Stimulated activated naive CD8-positive, alpha-beta T cell treated with anti-CD3 and anti-CD28 coated beads, Interleukin-15, Interleukin-2, amounts not matched to agents 100 ng/mL and 50 ng/mL, for 24 hours (primary cell): ENCODE results near the gene TTC29.

Experiments used
- H3K27ac Mint-ChIP-seq: one replicate; pipeline ENCODE4 v1.8.0; 2021; ENCODE audit warnings: mild to moderate bottlenecking, mixed read lengths
- H3K27me3 Mint-ChIP-seq: one replicate; pipeline ENCODE4 v1.8.0; 2021; ENCODE audit warnings: mixed read lengths
- H3K36me3 Mint-ChIP-seq: one replicate; pipeline ENCODE4 v1.8.0; 2021; ENCODE audit warnings: low read depth, mixed read lengths
- H3K4me1 Mint-ChIP-seq: one replicate; pipeline ENCODE4 v1.8.0; 2021; ENCODE audit warnings: low read depth, mixed read lengths
- H3K4me3 Mint-ChIP-seq: one replicate; pipeline ENCODE4 v1.8.0; 2021; ENCODE audit warnings: mild to moderate bottlenecking, mixed read lengths
- H3K9me3 Mint-ChIP-seq: one replicate; pipeline ENCODE4 v1.8.0; 2021; ENCODE audit warnings: mixed read lengths

Gene TTC29, protein sequence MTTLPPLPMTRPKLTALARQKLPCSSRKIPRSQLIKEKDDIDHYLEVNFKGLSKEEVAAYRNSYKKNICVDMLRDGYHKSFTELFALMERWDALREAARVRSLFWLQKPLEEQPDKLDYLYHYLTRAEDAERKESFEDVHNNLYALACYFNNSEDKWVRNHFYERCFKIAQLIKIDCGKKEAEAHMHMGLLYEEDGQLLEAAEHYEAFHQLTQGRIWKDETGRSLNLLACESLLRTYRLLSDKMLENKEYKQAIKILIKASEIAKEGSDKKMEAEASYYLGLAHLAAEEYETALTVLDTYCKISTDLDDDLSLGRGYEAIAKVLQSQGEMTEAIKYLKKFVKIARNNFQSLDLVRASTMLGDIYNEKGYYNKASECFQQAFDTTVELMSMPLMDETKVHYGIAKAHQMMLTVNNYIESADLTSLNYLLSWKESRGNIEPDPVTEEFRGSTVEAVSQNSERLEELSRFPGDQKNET

DNA sequence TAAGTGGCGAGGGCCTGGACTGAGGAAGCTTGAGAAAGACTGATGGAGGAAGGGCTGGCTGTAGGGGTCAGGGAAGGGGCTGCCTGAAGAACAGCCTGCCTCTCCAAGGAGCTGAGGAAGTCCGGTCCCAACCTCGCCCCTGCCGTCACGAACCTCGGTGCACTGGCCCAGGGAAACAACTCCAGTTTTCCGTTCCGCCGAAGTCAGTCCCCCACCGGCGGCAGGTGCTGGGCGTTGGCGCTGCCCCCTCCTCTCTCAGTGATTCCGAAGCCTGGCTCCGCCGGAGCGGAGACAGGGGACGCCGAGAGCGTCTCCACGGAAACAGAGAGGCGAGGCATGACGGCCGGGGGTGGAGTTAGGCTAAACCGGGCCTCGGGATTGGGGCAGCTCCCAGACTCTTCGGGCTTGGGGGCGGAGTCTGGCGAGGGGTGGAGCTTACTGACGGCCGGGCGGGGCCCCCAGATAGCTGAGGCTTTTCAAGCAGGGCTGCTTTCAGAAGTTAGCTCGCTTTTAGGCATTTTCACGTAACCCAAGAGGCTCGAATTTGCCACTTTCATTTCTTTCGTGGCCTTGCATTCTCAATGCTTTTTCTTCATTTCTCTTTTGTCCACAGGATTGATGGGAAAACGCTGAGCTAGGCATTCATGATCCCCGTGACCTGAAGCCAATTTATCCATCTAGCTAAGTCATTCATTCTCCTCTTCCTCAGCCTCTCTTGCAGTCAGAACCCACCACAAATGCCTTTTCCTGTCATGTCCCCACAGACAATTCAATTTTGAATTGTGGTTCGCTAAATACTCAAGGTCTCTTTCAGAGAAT lies at the start of gene TTC29:
TTC29 (minus strand) TSS at position 309 of the 819 bp plus-strand sequence. CDS start 5,969 bp downstream, outside the sequence.
- no peak within 1 kb of the TSS for H3K27ac Mint-ChIP-seq
- no peaks in the 10 kb centered on the region for H3K36me3 Mint-ChIP-seq

GRCh38 chr4:146981651-146982050 lies 36.0 kb upstream of the TTC29 start:
- H3K27me3 Mint-ChIP-seq = no peaks in the 10 kb centered on the region
- H3K9me3 Mint-ChIP-seq = no peaks in the 10 kb centered on the region
- no peak overlapping the region for H3K27ac Mint-ChIP-seq
- no peaks in the 10 kb centered on the region for H3K4me1 Mint-ChIP-seq
- no peak overlapping the region for H3K4me3 Mint-ChIP-seq
- no peaks in the 10 kb centered on the region for H3K36me3 Mint-ChIP-seq

More for the DNA sequence above, at the start of gene TTC29:
- peaks cover 16% of the 10 kb centered on the region for H3K27me3 Mint-ChIP-seq
- peaks cover 22% of the 10 kb centered on the region for H3K4me1 Mint-ChIP-seq
- no peaks in the 10 kb centered on the region for H3K9me3 Mint-ChIP-seq
- H3K4me3 Mint-ChIP-seq = peak within 1 kb of the TSS; percentile 83

DNA sequence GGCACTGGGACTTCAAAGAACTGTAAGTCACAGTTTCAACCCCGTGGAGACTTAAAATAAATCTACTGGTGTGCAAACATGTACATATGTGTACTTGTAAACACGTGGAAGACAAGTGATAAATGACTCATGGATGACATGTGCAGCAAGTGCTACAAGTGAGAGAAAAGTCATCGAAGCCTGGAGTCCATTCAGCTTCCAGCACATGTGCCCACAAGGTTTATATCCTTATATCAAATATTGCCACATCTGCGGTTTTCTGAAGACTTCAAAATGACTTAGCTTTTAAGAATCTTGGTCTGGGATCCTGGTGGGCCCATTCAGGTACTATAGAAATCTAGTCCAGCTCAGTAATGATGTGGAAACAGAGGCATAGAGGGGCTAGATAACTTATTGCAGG lies 33.0 kb upstream of the TTC29 start:
- Mint-ChIP-seq H3K27ac (no peak overlapping the region), H3K4me1 (no peaks in the 10 kb centered on the region), H3K9me3 (no peaks in the 10 kb centered on the region), H3K27me3 (peaks cover 3% of the 10 kb centered on the region), H3K36me3 (no peaks in the 10 kb centered on the region), H3K4me3 (no peak overlapping the region)

DNA sequence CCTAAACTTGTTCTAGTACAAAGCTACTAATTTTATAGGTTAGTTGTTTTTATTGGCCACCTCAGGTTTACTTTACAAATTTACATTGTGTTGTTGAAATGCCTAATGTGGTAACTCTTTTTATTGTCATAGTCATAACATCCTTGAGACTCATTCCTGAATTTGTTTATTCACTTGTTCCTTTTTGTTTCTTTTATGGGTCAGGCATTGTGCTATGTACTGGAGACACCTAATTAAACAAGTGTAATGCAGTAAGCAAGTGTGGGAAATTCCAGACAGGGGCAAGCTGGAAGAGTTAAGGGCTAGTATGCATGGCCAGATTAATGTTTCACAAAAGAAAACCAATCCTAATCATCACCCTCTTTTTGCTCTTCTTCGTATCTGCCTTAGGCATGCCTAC lies 30.5 kb upstream of the TTC29 start:
- Mint-ChIP-seq H3K4me1 (no peaks in the 10 kb centered on the region), H3K4me3 (no peak overlapping the region), H3K36me3 (no peaks in the 10 kb centered on the region), H3K9me3 (no peaks in the 10 kb centered on the region), H3K27me3 (peaks cover 9% of the 10 kb centered on the region), H3K27ac (no peak overlapping the region)

GRCh38 chr4:146975527-146975926 lies 29.9 kb upstream of the TTC29 start:
- Mint-ChIP-seq H3K9me3 (no peaks in the 10 kb centered on the region), H3K36me3 (no peaks in the 10 kb centered on the region), H3K27ac (no peak overlapping the region), H3K4me3 (no peak overlapping the region), H3K27me3 (peaks cover 9% of the 10 kb centered on the region), H3K4me1 (no peaks in the 10 kb centered on the region)

DNA sequence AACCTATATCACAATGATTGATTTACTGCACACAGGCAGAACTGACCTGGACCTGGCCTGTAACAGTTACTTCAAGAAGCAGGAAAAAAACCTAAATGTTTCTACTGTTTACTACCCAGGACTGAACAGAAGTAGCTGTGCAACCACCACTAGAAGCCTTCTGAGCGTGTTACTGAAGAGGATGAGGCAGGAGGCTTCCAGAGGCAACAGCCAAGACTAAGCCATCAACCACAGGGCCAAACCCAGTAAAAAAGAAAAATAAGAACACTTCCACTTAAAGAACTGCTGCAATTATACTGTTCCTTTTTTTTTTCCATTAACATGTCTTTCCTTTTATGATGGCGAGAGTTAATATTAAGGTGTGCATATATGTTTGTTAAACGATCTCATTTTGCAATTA lies 29.4 kb upstream of the TTC29 start:
- Mint-ChIP-seq H3K4me1 (no peaks in the 10 kb centered on the region), H3K36me3 (no peaks in the 10 kb centered on the region), H3K27ac (no peak overlapping the region), H3K9me3 (no peaks in the 10 kb centered on the region), H3K27me3 (peaks cover 9% of the 10 kb centered on the region), H3K4me3 (no peak overlapping the region)

- H3K4me3 Mint-ChIP-seq = no peak overlapping the region
- H3K4me1 Mint-ChIP-seq = no peaks in the 10 kb centered on the region
- H3K9me3 Mint-ChIP-seq = no peaks in the 10 kb centered on the region
- no peak overlapping the region for H3K27ac Mint-ChIP-seq
- H3K36me3 Mint-ChIP-seq = no peaks in the 10 kb centered on the region
- H3K27me3 Mint-ChIP-seq = peaks cover 20% of the 10 kb centered on the region
Measured at GRCh38 chr4:146972036-146972435, 26.4 kb upstream of the TTC29 start.

GRCh38 chr4:146969126-146969525 lies 23.5 kb upstream of the TTC29 start:
- H3K4me3 Mint-ChIP-seq = no peak overlapping the region
- H3K9me3 Mint-ChIP-seq = no peaks in the 10 kb centered on the region
- H3K36me3 Mint-ChIP-seq = no peaks in the 10 kb centered on the region
- no peaks in the 10 kb centered on the region for H3K4me1 Mint-ChIP-seq
- no peak overlapping the region for H3K27ac Mint-ChIP-seq
- peaks cover 17% of the 10 kb centered on the region for H3K27me3 Mint-ChIP-seq

DNA sequence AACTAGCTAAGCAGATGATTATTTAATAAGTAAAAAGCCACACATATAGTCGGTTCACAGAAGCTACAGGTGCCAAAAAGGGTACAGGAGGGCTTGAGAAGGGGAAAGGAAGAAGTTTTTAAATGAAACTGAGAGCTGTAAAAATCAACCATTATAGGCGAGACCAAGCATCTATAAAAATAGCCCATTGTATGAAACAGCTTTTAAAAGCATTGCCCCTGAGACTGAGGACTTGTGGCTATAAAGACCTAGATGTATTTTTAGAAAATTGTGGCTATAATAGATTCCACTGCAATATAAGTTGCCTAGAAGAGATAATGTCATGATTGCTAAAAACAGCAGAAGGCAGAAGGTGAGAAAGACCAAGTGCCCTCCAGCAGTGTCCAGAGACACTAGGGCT lies 15.0 kb upstream of the TTC29 start:
- H3K36me3 Mint-ChIP-seq = no peaks in the 10 kb centered on the region
- H3K27ac Mint-ChIP-seq = no peak overlapping the region
- H3K4me1 Mint-ChIP-seq = no peaks in the 10 kb centered on the region
- H3K4me3 Mint-ChIP-seq = no peak overlapping the region
- no peaks in the 10 kb centered on the region for H3K9me3 Mint-ChIP-seq
- peaks cover 11% of the 10 kb centered on the region for H3K27me3 Mint-ChIP-seq

DNA sequence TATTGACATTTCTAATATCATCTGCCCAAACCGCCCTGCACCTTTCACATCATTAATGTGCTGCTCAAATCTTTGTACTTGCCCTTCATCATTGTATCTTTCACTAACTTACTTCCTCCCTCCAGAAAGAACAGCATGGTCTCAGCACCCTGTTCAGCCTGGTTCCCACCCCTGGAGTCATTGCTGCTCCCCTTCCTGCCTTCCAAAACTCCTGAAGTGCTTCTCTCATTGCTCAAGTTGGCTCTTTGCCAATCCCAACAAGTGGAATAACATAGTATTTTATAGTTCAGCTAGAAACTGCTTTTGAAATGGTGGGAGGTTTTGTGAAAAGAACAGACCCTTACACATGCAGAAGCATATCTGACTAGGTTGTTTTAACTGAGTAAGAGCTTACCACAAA lies 14.0 kb upstream of the TTC29 start:
- Mint-ChIP-seq H3K9me3 (no peaks in the 10 kb centered on the region), H3K27me3 (peaks cover 16% of the 10 kb centered on the region), H3K36me3 (no peaks in the 10 kb centered on the region), H3K27ac (no peak overlapping the region), H3K4me1 (no peaks in the 10 kb centered on the region), H3K4me3 (no peak overlapping the region)

DNA sequence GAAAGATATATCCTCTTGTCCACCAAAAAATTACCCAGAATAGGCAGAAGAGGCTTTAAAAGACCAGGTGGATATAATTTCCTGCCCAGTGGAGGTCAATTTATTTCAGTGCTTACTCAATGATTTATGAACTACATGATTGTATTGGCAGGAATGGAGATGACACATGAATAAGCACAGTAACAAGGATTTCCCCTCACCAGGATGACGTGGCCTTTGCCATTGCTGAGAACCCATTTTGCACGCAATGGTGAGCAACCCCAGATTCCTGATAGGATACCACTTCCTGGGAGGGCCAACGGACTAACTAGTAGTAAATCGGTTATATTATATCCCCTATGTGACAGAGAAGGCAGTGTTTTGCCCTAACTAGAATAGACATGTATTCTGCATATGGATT lies 11.6 kb upstream of the TTC29 start:
- H3K27ac Mint-ChIP-seq = no peak overlapping the region
- H3K36me3 Mint-ChIP-seq = no peaks in the 10 kb centered on the region
- no peak overlapping the region for H3K4me3 Mint-ChIP-seq
- peaks cover 30% of the 10 kb centered on the region for H3K27me3 Mint-ChIP-seq
- no peaks in the 10 kb centered on the region for H3K9me3 Mint-ChIP-seq
- H3K4me1 Mint-ChIP-seq = no peaks in the 10 kb centered on the region

DNA sequence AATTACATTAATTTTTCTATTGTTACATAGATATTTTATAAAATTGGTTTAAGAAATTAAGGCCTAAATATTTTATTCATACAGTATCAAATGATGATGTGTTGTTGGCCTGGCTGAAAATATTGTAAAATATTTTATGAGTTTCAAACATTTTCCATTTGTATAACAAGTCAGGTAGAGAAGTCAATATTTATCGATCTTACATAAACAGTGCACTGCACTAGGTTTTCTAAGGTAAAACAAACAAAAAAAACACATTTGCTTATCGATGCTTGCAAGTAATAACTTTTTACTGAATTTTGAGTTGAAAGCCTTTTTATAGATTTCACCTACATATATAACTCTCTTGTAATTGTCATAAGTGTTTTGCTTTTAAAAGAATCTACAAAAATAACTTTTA lies 7.2 kb upstream of the TTC29 start:
- H3K27ac Mint-ChIP-seq = no peak overlapping the region
- H3K9me3 Mint-ChIP-seq = no peaks in the 10 kb centered on the region
- H3K36me3 Mint-ChIP-seq = no peaks in the 10 kb centered on the region
- H3K27me3 Mint-ChIP-seq = peaks cover 23% of the 10 kb centered on the region
- H3K4me1 Mint-ChIP-seq = no peaks in the 10 kb centered on the region
- H3K4me3 Mint-ChIP-seq = no peak overlapping the region

DNA sequence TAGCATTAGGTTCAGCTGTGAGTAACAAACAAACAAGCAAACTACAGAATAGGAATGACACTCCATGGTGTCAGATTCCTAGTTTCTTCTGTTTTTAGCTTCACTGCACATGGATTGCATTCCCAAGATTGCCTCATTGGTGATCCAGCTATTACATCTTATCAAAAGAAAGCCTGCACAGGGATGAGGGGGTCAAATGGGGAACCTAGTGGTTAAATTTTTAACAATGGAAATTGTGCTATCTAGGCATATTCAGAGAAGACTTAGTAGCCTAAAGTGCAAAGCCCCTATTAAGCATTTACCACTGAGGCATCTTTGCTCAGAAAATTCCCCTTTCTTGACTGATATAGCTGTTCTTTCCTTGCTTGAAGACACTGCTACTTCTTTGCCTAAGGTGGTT lies 3.9 kb upstream of the TTC29 start:
- Mint-ChIP-seq H3K36me3 (no peaks in the 10 kb centered on the region), H3K4me3 (no peak overlapping the region)

DNA sequence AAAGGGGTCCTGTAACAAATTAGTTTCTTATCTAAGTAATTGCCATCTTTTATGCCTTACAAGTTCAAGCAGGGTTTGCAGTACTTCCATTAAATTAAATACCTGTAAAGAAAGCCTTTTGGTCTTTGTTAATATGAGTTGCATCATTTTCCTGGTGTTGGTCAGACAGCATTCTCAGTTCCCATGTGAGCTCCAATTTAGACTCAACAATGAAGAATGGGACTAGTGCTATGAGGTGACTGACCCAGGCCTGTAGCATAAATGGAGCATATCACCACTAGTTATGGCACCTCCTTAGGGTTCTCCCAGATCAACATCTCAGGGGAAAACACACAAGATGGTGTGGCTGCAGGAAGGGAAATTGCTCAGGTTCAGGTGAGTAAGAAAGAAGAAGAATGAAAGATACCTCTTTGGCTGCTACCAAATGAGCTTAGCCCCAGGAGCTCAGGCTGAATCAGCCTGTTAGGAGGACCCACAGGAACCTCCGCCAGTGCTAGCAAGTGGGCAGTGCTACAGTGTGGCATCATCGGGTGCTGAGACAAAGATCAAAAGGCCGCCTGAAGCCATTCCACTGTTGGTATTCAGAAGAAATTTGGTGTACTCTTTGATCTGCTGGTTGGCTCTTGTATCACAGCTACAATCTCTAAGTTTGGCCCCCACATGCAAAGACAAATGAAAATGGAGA lies 1.8 kb downstream of the TTC29 start:
- Mint-ChIP-seq H3K27ac (no peak overlapping the region), H3K27me3 (peaks cover 18% of the 10 kb centered on the region), H3K4me3 (no peak overlapping the region), H3K9me3 (no peaks in the 10 kb centered on the region), H3K4me1 (peaks cover 22% of the 10 kb centered on the region), H3K36me3 (no peaks in the 10 kb centered on the region)

More for the DNA sequence above, 3.9 kb upstream of the TTC29 start:
- peaks cover 22% of the 10 kb centered on the region for H3K4me1 Mint-ChIP-seq
- H3K9me3 Mint-ChIP-seq = no peaks in the 10 kb centered on the region
- H3K27me3 Mint-ChIP-seq = peaks cover 21% of the 10 kb centered on the region
- H3K27ac Mint-ChIP-seq = no peak overlapping the region

GRCh38 chr4:146932116-146932515 lies 13.5 kb downstream of the TTC29 start:
- Mint-ChIP-seq H3K27ac (no peak overlapping the region), H3K27me3 (peaks cover 11% of the 10 kb centered on the region), H3K4me3 (no peak overlapping the region), H3K36me3 (no peaks in the 10 kb centered on the region), H3K4me1 (no peaks in the 10 kb centered on the region), H3K9me3 (no peaks in the 10 kb centered on the region)
